Liver (tissue), 9 donors: ENCODE results near the gene EFNA2. TPM values are rescaled to one million over a fixed set of nuclear protein-coding genes. Genes with fewer than 3 reads are reported as not detected.

Experiments used
- DNase-seq: peaks from one replicate; pipeline ENCODE4 v3.0.0-alpha.2; 2017; ENCODE audit warnings: low spot score
- H3K27ac ChIP-seq, 2 donors: one replicate each; pipeline ENCODE4 v1.7.0; 2013; ENCODE audit warnings: inconsistent platforms in 2 of 2, low read length in 2 of 2, control low read depth in 1 of 2, low read depth in 1 of 2, mild to moderate bottlenecking in 1 of 2
- H3K27me3 ChIP-seq, 4 donors: one replicate each; pipeline versions ENCODE4 v1.6.1 to v1.7.0; 2013; ENCODE audit warnings: low read length in 3 of 4, inconsistent platforms in 1 of 4, mild to moderate bottlenecking in 1 of 4, moderate library complexity in 1 of 4; ENCODE audit not compliant: control insufficient read depth in 4 of 4, insufficient read depth in 4 of 4
- H3K36me3 ChIP-seq, 4 donors: one replicate each; pipeline versions ENCODE4 v1.6.1 to v1.7.0; 2013; ENCODE audit warnings: low read length in 3 of 4, mild to moderate bottlenecking in 3 of 4, low read depth in 1 of 4, moderate library complexity in 1 of 4; ENCODE audit not compliant: control insufficient read depth in 4 of 4, insufficient read depth in 3 of 4
- H3K4me1 ChIP-seq, 4 donors: one replicate each; pipeline versions ENCODE4 v1.6.1 to v1.7.0; 2013; ENCODE audit warnings: low read length in 3 of 4, mild to moderate bottlenecking in 3 of 4, moderate library complexity in 1 of 4; ENCODE audit not compliant: control insufficient read depth in 4 of 4, insufficient read depth in 4 of 4
- H3K4me3 ChIP-seq, 3 donors: one replicate each; pipeline versions ENCODE4 v1.6.1 to v1.7.0; 2013; ENCODE audit warnings: low read length in 3 of 3, control low read depth in 1 of 3, low read depth in 1 of 3, mild to moderate bottlenecking in 1 of 3
- H3K9ac ChIP-seq, 2 donors: one replicate each; pipeline ENCODE4 v1.7.0; 2013; ENCODE audit warnings: low read length in 2 of 2, mild to moderate bottlenecking in 2 of 2, moderate library complexity in 2 of 2, control low read depth in 1 of 2, low read depth in 1 of 2
- H3K9me3 ChIP-seq, 4 donors: one replicate each; pipeline versions ENCODE4 v1.6.1 to v1.7.0; 2013; ENCODE audit warnings: low read length in 3 of 4; ENCODE audit not compliant: control insufficient read depth in 4 of 4
- CTCF ChIP-seq: fragments of 150-350 bp; IDR thresholded peaks from 2 replicates; pipeline ENCODE4 v1.5.1; 2017; ENCODE audit warnings: improper control_type of control experiment, low read depth, low read length; ENCODE audit not compliant: missing input control
- EGR1 ChIP-seq, 2 donors: IDR thresholded peaks; 2 replicates each; pipeline ENCODE4 v1.6.1; 2016 to 2018; ENCODE audit warnings: antibody characterized with exemption in 2 of 2, low read depth in 2 of 2
- FOXA1 ChIP-seq: IDR thresholded peaks from 2 replicates; pipeline ENCODE4 v1.6.1; 2016; ENCODE audit warnings: antibody characterized with exemption
- FOXA2 ChIP-seq: IDR thresholded peaks from 2 replicates; pipeline ENCODE4 v1.6.1; 2016; ENCODE audit warnings: antibody characterized with exemption
- GABPA ChIP-seq, 2 donors: IDR thresholded peaks in 1 of 2; conservative IDR thresholded peaks in 1 of 2; 2 replicates each; pipeline ENCODE4 v1.6.1; 2016; ENCODE audit warnings: antibody characterized with exemption in 2 of 2, mild to moderate bottlenecking in 1 of 2, moderate library complexity in 1 of 2
- HNF4A ChIP-seq, 2 donors: conservative IDR thresholded peaks; 2 replicates each; pipeline ENCODE4 v1.6.1; 2016; ENCODE audit warnings: antibody characterized with exemption in 2 of 2, mild to moderate bottlenecking in 2 of 2
- HNF4G ChIP-seq: IDR thresholded peaks from 2 replicates; pipeline ENCODE4 v1.6.1; 2016; ENCODE audit warnings: antibody characterized with exemption
- JUND ChIP-seq, 2 donors: IDR thresholded peaks; 2 replicates each; pipeline ENCODE4 v1.6.1; 2016; ENCODE audit warnings: antibody characterized with exemption in 2 of 2
- MAX ChIP-seq: IDR thresholded peaks from 2 replicates; pipeline ENCODE4 v1.6.1; 2016; ENCODE audit warnings: antibody characterized with exemption
- NR2F2 ChIP-seq: IDR thresholded peaks from 2 replicates; pipeline ENCODE4 v1.6.1; 2016; ENCODE audit warnings: antibody characterized with exemption
- RAD21 ChIP-seq, 2 donors: IDR thresholded peaks; 2 replicates each; pipeline ENCODE4 v1.6.1; 2016; ENCODE audit warnings: antibody characterized with exemption in 2 of 2, mild to moderate bottlenecking in 2 of 2
- RXRA ChIP-seq, 2 donors: IDR thresholded peaks; 2 replicates each; pipeline ENCODE4 v1.6.1; 2017 to 2018; ENCODE audit warnings: antibody characterized with exemption in 2 of 2, mild to moderate bottlenecking in 1 of 2
- SP1 ChIP-seq: IDR thresholded peaks from 2 replicates; pipeline ENCODE4 v1.6.1; 2018; ENCODE audit warnings: antibody characterized with exemption, mild to moderate bottlenecking
- TAF1 ChIP-seq: conservative IDR thresholded peaks from 2 replicates; pipeline ENCODE4 v1.6.1; 2016; ENCODE audit warnings: antibody characterized with exemption, mild to moderate bottlenecking
- YY1 ChIP-seq: IDR thresholded peaks from 2 replicates; pipeline ENCODE4 v1.6.1; 2016; ENCODE audit warnings: antibody characterized with exemption, mild to moderate bottlenecking
- WGBS: extraction: QIAGEN DNeasy Blood & Tissue Kit; methylation state at CpG from one replicate; pipeline ENCODE4 v1.1.7; 2013; 5-methylcytosine and 5-hydroxymethylcytosine counted together
- polyA plus RNA-seq, 2 donors: library from polyadenylated mRNA; stranded (reverse) in 1 of 2; unstranded in 1 of 2; fragments of 200-250 nt in 1 of 2; fragments of >200 nt in 1 of 2; fragmentation: Nextera tagmentation in 1 of 2; extraction: Ambion mirVana in 1 of 2; gene quantifications; one replicate each; pipeline versions ENCODE4 v1.2.1 to v1.2.3, GENCODE V29; 2013 to 2015
- total RNA-seq, 2 donors: library from RNA; depleted of rRNA; stranded (reverse); fragments of >200 nt; gene quantifications; one replicate each; pipeline ENCODE4 v1.2.3, GENCODE V29; 2014
- TF ChIP-seq, protein P1 (sequence below): IDR thresholded peaks from 2 replicates; pipeline ENCODE4 v1.6.1; 2016; ENCODE audit warnings: antibody characterized with exemption
- TF ChIP-seq, protein P2 (sequence below): IDR thresholded peaks from 2 replicates; pipeline ENCODE4 v1.6.1; 2016; ENCODE audit warnings: antibody characterized with exemption
- TF ChIP-seq, protein P3 (sequence below): IDR thresholded peaks from 2 replicates; pipeline ENCODE4 v1.6.1; 2016; ENCODE audit warnings: antibody characterized with exemption, mild to moderate bottlenecking
- donor health status: healthy.
- donor health status: healthy.
- donor health status: healthy.
- donor health status: healthy.
- donor health status: healthy.

The EFNA2 gene
- total and polyA plus RNA-seq, 4 donors, result 0.98 to 9.8 (median 4.3) TPM

DNA sequence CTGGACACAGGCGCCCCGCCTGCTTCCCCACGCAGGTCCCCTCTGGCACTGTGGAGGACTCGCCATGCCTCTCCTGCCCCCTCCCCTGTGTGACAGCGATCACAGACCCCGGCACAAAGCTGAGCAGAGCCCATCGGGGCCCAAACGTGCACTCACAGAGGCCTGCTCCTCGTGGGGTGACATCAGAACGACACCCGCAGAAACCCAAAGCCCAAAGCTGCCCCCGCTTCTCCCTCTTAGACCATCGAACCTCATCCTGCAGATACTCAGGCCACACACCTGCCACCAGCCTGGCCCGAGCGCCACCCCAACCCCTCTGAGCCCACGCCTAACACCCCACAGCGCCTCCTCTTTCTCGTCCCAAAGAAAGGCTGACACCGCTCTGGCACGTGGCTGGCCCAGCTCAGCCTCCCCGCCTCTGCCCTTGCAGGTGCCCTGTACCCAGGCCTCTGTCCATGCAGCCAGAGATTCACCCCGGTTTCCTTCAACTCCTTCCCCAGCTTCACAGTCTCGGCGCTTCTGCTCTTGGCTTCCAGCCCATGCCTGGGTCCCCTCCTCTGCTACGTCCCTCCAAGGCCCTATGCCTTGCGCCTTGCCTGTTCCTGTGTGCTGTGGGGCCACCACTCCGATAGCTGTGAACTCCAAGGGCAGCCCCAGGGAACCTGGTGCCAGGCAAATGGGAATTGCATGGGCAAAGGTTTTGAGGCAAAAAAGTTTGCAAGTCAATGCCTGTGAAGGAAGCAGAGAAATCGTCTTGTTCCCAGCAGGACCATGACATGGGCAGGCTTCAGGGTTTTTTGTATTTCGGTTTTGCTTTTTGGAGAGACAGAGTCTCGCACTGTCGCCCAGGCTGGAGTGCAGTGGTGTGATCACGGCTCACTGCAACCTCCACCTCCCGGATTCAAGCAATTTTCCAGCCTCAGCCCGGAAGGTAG, 47.0 kb upstream of the EFNA2 start:
- no peak for TF ChIP-seq HNF4G
- no peak for TF ChIP-seq RXRA (IDR thresholded peaks at IDR 0.05)
- TF ChIP-seq FOXA2, result no peak
- TF ChIP-seq JUND (IDR thresholded peaks at IDR 0.05), result no peak
- no peak for TF ChIP-seq HNF4A (conservative IDR thresholded peaks at IDR 0.05)
- TF ChIP-seq FOXA1, result no peak
- TF ChIP-seq, protein P1, sequence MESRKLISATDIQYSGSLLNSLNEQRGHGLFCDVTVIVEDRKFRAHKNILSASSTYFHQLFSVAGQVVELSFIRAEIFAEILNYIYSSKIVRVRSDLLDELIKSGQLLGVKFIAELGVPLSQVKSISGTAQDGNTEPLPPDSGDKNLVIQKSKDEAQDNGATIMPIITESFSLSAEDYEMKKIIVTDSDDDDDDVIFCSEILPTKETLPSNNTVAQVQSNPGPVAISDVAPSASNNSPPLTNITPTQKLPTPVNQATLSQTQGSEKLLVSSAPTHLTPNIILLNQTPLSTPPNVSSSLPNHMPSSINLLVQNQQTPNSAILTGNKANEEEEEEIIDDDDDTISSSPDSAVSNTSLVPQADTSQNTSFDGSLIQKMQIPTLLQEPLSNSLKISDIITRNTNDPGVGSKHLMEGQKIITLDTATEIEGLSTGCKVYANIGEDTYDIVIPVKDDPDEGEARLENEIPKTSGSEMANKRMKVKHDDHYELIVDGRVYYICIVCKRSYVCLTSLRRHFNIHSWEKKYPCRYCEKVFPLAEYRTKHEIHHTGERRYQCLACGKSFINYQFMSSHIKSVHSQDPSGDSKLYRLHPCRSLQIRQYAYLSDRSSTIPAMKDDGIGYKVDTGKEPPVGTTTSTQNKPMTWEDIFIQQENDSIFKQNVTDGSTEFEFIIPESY, result no peak
- TF ChIP-seq GABPA (IDR thresholded peaks at IDR 0.05 in 1 of 2, conservative IDR thresholded peaks at IDR 0.05 in 1 of 2), result no peak
- TF ChIP-seq NR2F2, result no peak
- no peak for TF ChIP-seq YY1
- TF ChIP-seq, protein P2, sequence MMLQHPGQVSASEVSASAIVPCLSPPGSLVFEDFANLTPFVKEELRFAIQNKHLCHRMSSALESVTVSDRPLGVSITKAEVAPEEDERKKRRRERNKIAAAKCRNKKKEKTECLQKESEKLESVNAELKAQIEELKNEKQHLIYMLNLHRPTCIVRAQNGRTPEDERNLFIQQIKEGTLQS, result no peak
- Histone ChIP-seq H3K9ac (no peak overlapping the region), H3K27ac (peak overlapping the region in 1 of 2 donors; percentile 57), H3K4me3 (peak overlapping the region in 1 of 3 donors; percentile 54), H3K27me3 (no peaks in the 10 kb centered on the region), H3K4me1 (peaks cover 19 to 45% (median 27%) of the 10 kb centered on the region in 4 donors), H3K9me3 (no peaks in the 10 kb centered on the region), H3K36me3 (no peaks in the 10 kb centered on the region)
- no peak for DNase-seq
- WGBS, result 76% methylated on average over 34 of the region's 34 CpGs

DNA sequence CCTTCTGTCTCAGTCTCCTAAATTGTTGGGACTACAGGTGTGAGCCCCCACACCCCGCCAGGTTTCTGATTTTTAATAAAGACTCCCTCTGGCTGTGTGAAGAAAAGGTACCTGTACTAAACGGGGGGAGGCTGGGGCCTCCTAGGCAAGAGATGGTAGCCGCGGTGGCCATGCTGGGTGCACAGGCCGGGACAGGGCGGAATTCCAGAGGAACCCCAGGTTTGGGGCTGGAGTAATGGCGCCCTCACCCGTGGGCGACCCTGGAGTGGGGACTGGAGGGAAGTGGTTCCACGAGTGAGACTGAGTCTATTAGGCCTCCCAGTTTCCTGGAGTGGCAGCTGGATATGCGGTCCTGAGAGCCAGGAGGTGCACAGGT, 46.3 kb upstream of the EFNA2 start:
- Histone ChIP-seq H3K27me3 (no peaks in the 10 kb centered on the region), H3K4me3 (no peak overlapping the region), H3K9me3 (no peaks in the 10 kb centered on the region), H3K36me3 (no peaks in the 10 kb centered on the region), H3K9ac (no peak overlapping the region), H3K27ac (peak overlapping the region; percentile 38 to 57), H3K4me1 (peaks cover 25 to 52% (median 34%) of the 10 kb centered on the region in 4 donors)
- WGBS, result 84% methylated on average over 11 of the region's 11 CpGs
- TF ChIP-seq FOXA2 (no peak), JUND (IDR thresholded peaks at IDR 0.05) (no peak), SP1 (no peak), NR2F2 (no peak), HNF4G (no peak), HNF4A (conservative IDR thresholded peaks at IDR 0.05) (no peak), YY1 (no peak), RAD21 (IDR thresholded peaks at IDR 0.05) (no peak), RXRA (IDR thresholded peaks at IDR 0.05) (no peak), CTCF (no peak), TAF1 (no peak), EGR1 (IDR thresholded peaks at IDR 0.05; ENCODE audit: low read depth in 2 of 2) (no peak), GABPA (IDR thresholded peaks at IDR 0.05 in 1 of 2, conservative IDR thresholded peaks at IDR 0.05 in 1 of 2) (no peak), FOXA1 (no peak), MAX (no peak)
- TF ChIP-seq, protein P2, result no peak
- TF ChIP-seq, protein P3, sequence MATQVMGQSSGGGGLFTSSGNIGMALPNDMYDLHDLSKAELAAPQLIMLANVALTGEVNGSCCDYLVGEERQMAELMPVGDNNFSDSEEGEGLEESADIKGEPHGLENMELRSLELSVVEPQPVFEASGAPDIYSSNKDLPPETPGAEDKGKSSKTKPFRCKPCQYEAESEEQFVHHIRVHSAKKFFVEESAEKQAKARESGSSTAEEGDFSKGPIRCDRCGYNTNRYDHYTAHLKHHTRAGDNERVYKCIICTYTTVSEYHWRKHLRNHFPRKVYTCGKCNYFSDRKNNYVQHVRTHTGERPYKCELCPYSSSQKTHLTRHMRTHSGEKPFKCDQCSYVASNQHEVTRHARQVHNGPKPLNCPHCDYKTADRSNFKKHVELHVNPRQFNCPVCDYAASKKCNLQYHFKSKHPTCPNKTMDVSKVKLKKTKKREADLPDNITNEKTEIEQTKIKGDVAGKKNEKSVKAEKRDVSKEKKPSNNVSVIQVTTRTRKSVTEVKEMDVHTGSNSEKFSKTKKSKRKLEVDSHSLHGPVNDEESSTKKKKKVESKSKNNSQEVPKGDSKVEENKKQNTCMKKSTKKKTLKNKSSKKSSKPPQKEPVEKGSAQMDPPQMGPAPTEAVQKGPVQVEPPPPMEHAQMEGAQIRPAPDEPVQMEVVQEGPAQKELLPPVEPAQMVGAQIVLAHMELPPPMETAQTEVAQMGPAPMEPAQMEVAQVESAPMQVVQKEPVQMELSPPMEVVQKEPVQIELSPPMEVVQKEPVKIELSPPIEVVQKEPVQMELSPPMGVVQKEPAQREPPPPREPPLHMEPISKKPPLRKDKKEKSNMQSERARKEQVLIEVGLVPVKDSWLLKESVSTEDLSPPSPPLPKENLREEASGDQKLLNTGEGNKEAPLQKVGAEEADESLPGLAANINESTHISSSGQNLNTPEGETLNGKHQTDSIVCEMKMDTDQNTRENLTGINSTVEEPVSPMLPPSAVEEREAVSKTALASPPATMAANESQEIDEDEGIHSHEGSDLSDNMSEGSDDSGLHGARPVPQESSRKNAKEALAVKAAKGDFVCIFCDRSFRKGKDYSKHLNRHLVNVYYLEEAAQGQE, result no peak
- TF ChIP-seq, protein P1, result no peak
- DNase-seq, result no peak
